ENCODE data around the gene RARB.

DNA sequence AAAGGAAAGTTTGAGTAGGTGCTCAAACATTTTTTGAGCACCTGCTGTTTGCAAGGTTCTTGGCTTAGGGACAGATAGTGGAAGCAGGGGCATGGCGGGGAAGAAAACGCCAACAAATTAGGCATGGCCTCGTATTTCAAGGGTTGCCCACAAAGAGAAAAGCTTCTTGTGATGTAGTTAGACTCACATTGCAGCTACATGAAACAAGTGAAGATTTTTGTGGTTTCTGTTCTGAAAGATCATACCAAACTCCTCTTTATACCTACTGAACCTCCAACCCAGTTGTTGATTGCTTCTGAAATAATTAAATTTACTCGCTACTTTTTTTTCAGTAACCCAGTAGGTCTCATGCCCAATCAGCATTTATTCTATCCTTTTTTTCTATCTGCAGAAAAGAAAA is 23.5 kb upstream of the RARB start:
- TF ChIP-seq EZH2 (IDR thresholded peaks at IDR 0.05; ENCODE audit: low read length, missing control alignments), result no peak
- TF ChIP-seq, protein P1, sequence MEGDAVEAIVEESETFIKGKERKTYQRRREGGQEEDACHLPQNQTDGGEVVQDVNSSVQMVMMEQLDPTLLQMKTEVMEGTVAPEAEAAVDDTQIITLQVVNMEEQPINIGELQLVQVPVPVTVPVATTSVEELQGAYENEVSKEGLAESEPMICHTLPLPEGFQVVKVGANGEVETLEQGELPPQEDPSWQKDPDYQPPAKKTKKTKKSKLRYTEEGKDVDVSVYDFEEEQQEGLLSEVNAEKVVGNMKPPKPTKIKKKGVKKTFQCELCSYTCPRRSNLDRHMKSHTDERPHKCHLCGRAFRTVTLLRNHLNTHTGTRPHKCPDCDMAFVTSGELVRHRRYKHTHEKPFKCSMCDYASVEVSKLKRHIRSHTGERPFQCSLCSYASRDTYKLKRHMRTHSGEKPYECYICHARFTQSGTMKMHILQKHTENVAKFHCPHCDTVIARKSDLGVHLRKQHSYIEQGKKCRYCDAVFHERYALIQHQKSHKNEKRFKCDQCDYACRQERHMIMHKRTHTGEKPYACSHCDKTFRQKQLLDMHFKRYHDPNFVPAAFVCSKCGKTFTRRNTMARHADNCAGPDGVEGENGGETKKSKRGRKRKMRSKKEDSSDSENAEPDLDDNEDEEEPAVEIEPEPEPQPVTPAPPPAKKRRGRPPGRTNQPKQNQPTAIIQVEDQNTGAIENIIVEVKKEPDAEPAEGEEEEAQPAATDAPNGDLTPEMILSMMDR (conservative IDR thresholded peaks at IDR 0.05 in 1 of 2, IDR thresholded peaks at IDR 0.05 in 1 of 2; ENCODE audit: low read depth in 1 of 2, low read length in 2 of 2), result no peak

Data from fibroblast of lung (primary cell).